H1 (cell line): ENCODE data around the gene ATP5F1A.

Experiments used
- CEBPB ChIP-seq: IDR thresholded peaks from 2 replicates; pipeline ENCODE4 v1.6.1; 2012; ENCODE audit warnings: low read depth, low read length
- EP300 ChIP-seq, 2 experiments: IDR thresholded peaks; 1 replicate in 1 of 2; 2 replicates in 1 of 2; pipeline ENCODE4 v1.6.1; 2011 to 2012; ENCODE audit warnings: low read depth in 2 of 2, low read length in 2 of 2, mild to moderate bottlenecking in 2 of 2, borderline replicate concordance in 1 of 2, inconsistent platforms in 1 of 2, moderate library complexity in 1 of 2
- EZH2 ChIP-seq: fragments of 200-600 bp; sonication (generic); IDR thresholded peaks from 2 replicates; pipeline ENCODE4 v1.7.1; 2012; ENCODE audit warnings: low read depth, mild to moderate bottlenecking, moderate library complexity, low read length, inconsistent platforms; ENCODE audit not compliant: severe bottlenecking
- SP1 ChIP-seq: IDR thresholded peaks from 2 replicates; pipeline ENCODE4 v1.6.1; 2011; ENCODE audit warnings: low read depth, low read length
- SUZ12 ChIP-seq: fragments of 200-600 bp; sonication (generic); IDR thresholded peaks from 2 replicates; pipeline ENCODE4 v1.6.1; 2012; ENCODE audit warnings: mild to moderate bottlenecking, inconsistent platforms, low read length, moderate library complexity, mixed read lengths
- TAF1 ChIP-seq: IDR thresholded peaks from 2 replicates; pipeline ENCODE4 v1.6.1; 2011; ENCODE audit warnings: mild to moderate bottlenecking, low read depth, low read length
- TCF12 ChIP-seq: IDR thresholded peaks from 2 replicates; pipeline ENCODE4 v1.6.1; 2011; ENCODE audit warnings: low read depth, mild to moderate bottlenecking, low read length
- TF ChIP-seq, protein P1 (sequence below), 3 experiments: IDR thresholded peaks; 1 replicate in 2 of 3; 2 replicates in 1 of 3; pipeline versions ENCODE4 v1.5.1 to v1.6.1; 2011; ENCODE audit warnings: low read length in 3 of 3, mild to moderate bottlenecking in 3 of 3, inconsistent platforms in 2 of 3, low read depth in 1 of 3, moderate library complexity in 1 of 3; ENCODE audit not compliant: insufficient read depth in 1 of 3; ENCODE audit errors: control extremely low read depth in 1 of 3
- TF ChIP-seq, protein P2 (sequence below): IDR thresholded peaks from 2 replicates; pipeline ENCODE4 v1.6.1; 2012; ENCODE audit warnings: inconsistent platforms

- TF ChIP-seq SUZ12 (no peak), EZH2 (no peak), TAF1 (no peak), EP300 (IDR thresholded peaks at IDR 0.05; ENCODE audit: borderline replicate concordance in 1 of 2, low read depth in 2 of 2, low read length in 2 of 2) (no peak), TCF12 (no peak), CEBPB (no peak), SP1 (no peak)
- TF ChIP-seq, protein P1, sequence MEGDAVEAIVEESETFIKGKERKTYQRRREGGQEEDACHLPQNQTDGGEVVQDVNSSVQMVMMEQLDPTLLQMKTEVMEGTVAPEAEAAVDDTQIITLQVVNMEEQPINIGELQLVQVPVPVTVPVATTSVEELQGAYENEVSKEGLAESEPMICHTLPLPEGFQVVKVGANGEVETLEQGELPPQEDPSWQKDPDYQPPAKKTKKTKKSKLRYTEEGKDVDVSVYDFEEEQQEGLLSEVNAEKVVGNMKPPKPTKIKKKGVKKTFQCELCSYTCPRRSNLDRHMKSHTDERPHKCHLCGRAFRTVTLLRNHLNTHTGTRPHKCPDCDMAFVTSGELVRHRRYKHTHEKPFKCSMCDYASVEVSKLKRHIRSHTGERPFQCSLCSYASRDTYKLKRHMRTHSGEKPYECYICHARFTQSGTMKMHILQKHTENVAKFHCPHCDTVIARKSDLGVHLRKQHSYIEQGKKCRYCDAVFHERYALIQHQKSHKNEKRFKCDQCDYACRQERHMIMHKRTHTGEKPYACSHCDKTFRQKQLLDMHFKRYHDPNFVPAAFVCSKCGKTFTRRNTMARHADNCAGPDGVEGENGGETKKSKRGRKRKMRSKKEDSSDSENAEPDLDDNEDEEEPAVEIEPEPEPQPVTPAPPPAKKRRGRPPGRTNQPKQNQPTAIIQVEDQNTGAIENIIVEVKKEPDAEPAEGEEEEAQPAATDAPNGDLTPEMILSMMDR (IDR thresholded peaks at IDR 0.05; ENCODE audit: control extremely low read depth in 1 of 3, insufficient read depth in 1 of 3, low read depth in 1 of 3, low read length in 3 of 3): no peak
- TF ChIP-seq, protein P2, sequence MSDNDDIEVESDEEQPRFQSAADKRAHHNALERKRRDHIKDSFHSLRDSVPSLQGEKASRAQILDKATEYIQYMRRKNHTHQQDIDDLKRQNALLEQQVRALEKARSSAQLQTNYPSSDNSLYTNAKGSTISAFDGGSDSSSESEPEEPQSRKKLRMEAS: no peak
Measured at GRCh38 chr18:46141199-46141598, 43.1 kb upstream of the ATP5F1A start.
